ENCODE data around the gene METTL5.
"Not testable (repeated sequence)": the region's sequence is repeated elsewhere in the genome, so short reads cannot be mapped to it uniquely, and the experiment has no call there.

The METTL5 gene

GRCh38 chr2:169824373-169825333 lies at the start of gene METTL5:
Gene METTL5 (minus strand): TSS chr2:169824905. CDS start chr2:169824597, 308 bp downstream.
- DNase-seq, result peak; percentile 88

GRCh38 chr2:169871994-169872393 lies 47.3 kb upstream of the METTL5 start:
- DNase-seq, result no peak

GRCh38 chr2:169871369-169871768 lies 46.7 kb upstream of the METTL5 start:
- not testable (repeated sequence) for DNase-seq

GRCh38 chr2:169868951-169869350 lies 44.2 kb upstream of the METTL5 start:
- no peak for DNase-seq

GRCh38 chr2:169867579-169867978 lies 42.9 kb upstream of the METTL5 start:
- DNase-seq, result no peak

- DNase-seq, result not testable (repeated sequence)
Observed at GRCh38 chr2:169866230-169866629, 41.5 kb upstream of the METTL5 start.

- no peak for DNase-seq
Observed at GRCh38 chr2:169865492-169865891, 40.8 kb upstream of the METTL5 start.

- no peak for DNase-seq
Observed at GRCh38 chr2:169862816-169863215, 38.1 kb upstream of the METTL5 start.

- DNase-seq, result no peak
Observed at GRCh38 chr2:169860149-169860548, 35.4 kb upstream of the METTL5 start.

GRCh38 chr2:169859423-169859822 lies 34.7 kb upstream of the METTL5 start:
- DNase-seq, result no peak

GRCh38 chr2:169855281-169856258 lies 30.9 kb upstream of the METTL5 start:
- not testable (repeated sequence) for DNase-seq

- DNase-seq, result no peak
Observed at GRCh38 chr2:169853041-169853668, 28.4 kb upstream of the METTL5 start.

GRCh38 chr2:169849710-169850109 lies 25.0 kb upstream of the METTL5 start:
- DNase-seq, result peak; percentile 46

GRCh38 chr2:169848959-169849693 lies 24.4 kb upstream of the METTL5 start:
- peak; percentile 90 for DNase-seq

- no peak for DNase-seq
Observed at GRCh38 chr2:169845016-169845415, 20.3 kb upstream of the METTL5 start.

- DNase-seq, result not testable (repeated sequence)
Observed at GRCh38 chr2:169841625-169842024, 16.9 kb upstream of the METTL5 start.

- DNase-seq, result no peak
Observed at GRCh38 chr2:169840747-169841142, 16.0 kb upstream of the METTL5 start.

- no peak for DNase-seq
Observed at GRCh38 chr2:169839954-169840746, 15.4 kb upstream of the METTL5 start.

GRCh38 chr2:169838743-169839489 lies 14.2 kb upstream of the METTL5 start:
- no peak for DNase-seq

GRCh38 chr2:169834401-169834800 lies 9.7 kb upstream of the METTL5 start:
- no peak for DNase-seq
